Stimulated activated naive CD8-positive, alpha-beta T cell treated with anti-CD3 and anti-CD28 coated beads, Interleukin-15, Interleukin-2, amounts not matched to agents 100 ng/mL and 50 ng/mL, for 24 hours (primary cell): ENCODE data around the gene KIF16B.

Experiments
- H3K27ac Mint-ChIP-seq: one replicate; pipeline ENCODE4 v1.8.0; 2021; ENCODE audit warnings: mild to moderate bottlenecking, mixed read lengths
- H3K27me3 Mint-ChIP-seq: one replicate; pipeline ENCODE4 v1.8.0; 2021; ENCODE audit warnings: mixed read lengths
- H3K36me3 Mint-ChIP-seq: one replicate; pipeline ENCODE4 v1.8.0; 2021; ENCODE audit warnings: low read depth, mixed read lengths
- H3K4me1 Mint-ChIP-seq: one replicate; pipeline ENCODE4 v1.8.0; 2021; ENCODE audit warnings: low read depth, mixed read lengths
- H3K4me3 Mint-ChIP-seq: one replicate; pipeline ENCODE4 v1.8.0; 2021; ENCODE audit warnings: mild to moderate bottlenecking, mixed read lengths
- H3K9me3 Mint-ChIP-seq: one replicate; pipeline ENCODE4 v1.8.0; 2021; ENCODE audit warnings: mixed read lengths

The KIF16B gene

DNA sequence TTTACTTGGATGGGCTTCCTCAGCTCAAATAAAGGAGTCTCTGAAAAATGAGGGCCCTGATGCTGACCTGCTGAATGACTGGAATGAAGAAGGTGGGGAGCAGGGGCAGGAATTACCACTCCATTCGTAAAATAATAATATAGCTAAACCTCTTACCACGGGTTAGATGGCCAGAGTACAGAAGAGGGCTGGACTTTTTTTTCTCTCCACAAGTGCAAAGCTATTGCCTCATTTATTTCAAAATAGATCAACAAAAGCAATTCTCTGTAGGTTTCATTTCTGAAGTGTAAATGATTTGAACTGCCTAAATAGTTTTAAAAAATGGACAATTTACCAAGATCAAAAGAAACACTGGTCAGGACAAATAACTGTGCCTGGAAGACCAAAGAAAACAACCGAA is 256.7 kb downstream of the KIF16B start:
- Mint-ChIP-seq H3K27ac (no peak overlapping the region), H3K4me1 (peaks cover 13% of the 10 kb centered on the region), H3K36me3 (peaks cover 17% of the 10 kb centered on the region)

DNA sequence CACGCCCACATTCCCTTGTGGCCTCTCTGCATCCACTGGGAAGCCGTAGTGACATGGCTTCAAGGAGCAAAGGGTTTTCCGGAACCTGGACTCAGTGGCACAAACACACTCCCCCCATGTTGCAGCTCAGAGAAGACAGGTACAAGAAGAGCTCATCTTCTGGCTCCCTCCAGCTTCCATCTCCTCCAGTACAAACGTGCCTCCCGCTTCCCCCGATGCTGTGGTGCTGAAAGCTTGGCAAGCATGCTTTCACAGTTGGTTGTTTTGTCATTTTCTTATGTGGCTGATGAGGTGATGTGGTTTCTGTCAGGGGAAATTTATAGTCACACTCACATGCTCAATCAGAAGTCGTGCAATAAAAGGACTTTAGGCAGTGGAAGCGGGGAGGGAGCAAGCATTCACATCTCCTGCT is 258.5 kb downstream of the KIF16B start:
- H3K9me3 Mint-ChIP-seq = no peaks in the 10 kb centered on the region
- peaks cover 28% of the 10 kb centered on the region for H3K36me3 Mint-ChIP-seq
- H3K27me3 Mint-ChIP-seq = no peaks in the 10 kb centered on the region
- H3K27ac Mint-ChIP-seq = no peak overlapping the region
- no peak overlapping the region for H3K4me3 Mint-ChIP-seq
- peaks cover 13% of the 10 kb centered on the region for H3K4me1 Mint-ChIP-seq

More for the DNA sequence above, 256.7 kb downstream of the KIF16B start:
- Mint-ChIP-seq H3K9me3 (no peaks in the 10 kb centered on the region), H3K27me3 (no peaks in the 10 kb centered on the region), H3K4me3 (no peak overlapping the region)

DNA sequence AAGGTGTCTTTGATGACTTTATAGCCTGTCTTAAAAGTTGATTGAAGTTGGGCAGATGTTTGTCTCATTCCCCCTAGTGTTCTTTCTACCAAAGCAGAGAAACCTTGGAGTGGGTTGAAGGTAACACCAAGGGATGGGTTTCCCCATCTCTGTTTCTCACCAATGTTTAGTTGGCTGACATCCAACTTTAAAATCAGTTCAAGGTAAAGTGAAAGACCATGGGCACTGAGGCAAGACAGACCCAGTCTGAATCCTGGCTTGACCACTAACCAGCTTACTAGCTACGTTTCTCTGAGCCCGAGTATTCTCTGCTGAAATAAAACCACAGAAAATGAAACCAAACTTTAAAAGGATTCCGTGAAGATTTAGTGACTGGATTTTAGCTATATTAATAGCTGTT is 258.9 kb downstream of the KIF16B start:
- Mint-ChIP-seq H3K36me3 (peaks cover 28% of the 10 kb centered on the region), H3K4me1 (peaks cover 13% of the 10 kb centered on the region), H3K4me3 (no peak overlapping the region), H3K27ac (no peak overlapping the region), H3K27me3 (no peaks in the 10 kb centered on the region), H3K9me3 (no peaks in the 10 kb centered on the region)

DNA sequence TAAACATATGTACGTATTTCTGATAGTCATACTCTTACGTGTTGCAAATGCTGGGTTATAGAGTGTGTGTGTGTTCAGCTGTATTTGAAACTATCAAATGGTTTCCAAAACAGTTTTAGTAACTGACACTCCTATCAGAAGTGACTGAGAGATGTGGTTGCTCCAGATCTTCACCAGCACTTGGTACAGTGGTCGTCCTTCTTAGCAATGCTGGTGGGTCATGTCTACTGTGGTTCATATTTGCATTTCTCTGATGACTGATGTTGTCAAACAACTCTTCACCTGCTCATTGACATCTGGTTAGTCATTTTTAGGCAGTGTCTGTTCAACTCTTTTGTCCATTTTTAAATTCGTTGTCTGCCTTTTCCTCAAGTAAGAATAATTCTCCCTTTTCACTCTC is 259.3 kb downstream of the KIF16B start:
- Mint-ChIP-seq H3K4me3 (no peak overlapping the region), H3K36me3 (peaks cover 28% of the 10 kb centered on the region), H3K4me1 (peaks cover 13% of the 10 kb centered on the region), H3K27ac (no peak overlapping the region), H3K27me3 (no peaks in the 10 kb centered on the region), H3K9me3 (no peaks in the 10 kb centered on the region)

DNA sequence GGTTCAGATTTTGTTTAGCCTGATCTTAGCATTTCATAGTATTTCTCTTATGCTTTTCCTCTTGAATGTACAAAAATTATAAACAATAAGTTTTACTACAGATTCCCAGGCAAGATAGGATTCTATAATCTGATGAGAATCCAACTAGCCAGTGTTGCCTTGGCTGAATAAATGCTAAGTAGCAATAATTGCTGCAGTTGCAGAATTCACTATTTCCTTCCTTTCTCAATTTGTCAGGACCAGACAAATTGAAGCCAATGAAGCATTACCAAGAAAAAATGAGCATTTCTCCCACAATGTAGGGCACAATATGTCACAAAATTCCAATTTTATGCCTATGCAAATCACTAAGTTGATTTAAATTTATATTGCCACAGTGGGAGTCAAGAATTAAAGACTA is 260.2 kb downstream of the KIF16B start:
- peaks cover 30% of the 10 kb centered on the region for H3K36me3 Mint-ChIP-seq
- no peak overlapping the region for H3K4me3 Mint-ChIP-seq
- no peaks in the 10 kb centered on the region for H3K27me3 Mint-ChIP-seq
- no peak overlapping the region for H3K27ac Mint-ChIP-seq
- H3K4me1 Mint-ChIP-seq = peaks cover 9% of the 10 kb centered on the region
- no peaks in the 10 kb centered on the region for H3K9me3 Mint-ChIP-seq

DNA sequence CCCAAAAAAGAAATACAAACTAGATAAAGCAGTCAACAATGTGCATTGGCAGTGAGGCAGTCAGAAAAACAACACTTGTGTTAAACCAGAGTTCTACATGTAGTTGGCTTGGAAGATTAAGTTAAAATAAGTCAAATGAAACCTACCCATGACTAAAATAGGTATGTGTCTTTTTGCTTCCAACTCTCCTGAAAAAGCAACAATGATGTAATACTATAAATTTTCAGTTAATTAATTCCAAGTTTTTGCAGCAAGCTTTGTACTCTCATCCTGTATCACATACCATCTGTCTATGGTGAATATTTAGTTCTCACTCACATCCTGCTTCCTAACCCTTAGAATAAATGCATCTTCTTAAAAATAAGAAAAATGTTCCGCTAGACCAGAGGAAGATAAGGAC is 261.5 kb downstream of the KIF16B start:
- H3K4me3 Mint-ChIP-seq = no peak overlapping the region

DNA sequence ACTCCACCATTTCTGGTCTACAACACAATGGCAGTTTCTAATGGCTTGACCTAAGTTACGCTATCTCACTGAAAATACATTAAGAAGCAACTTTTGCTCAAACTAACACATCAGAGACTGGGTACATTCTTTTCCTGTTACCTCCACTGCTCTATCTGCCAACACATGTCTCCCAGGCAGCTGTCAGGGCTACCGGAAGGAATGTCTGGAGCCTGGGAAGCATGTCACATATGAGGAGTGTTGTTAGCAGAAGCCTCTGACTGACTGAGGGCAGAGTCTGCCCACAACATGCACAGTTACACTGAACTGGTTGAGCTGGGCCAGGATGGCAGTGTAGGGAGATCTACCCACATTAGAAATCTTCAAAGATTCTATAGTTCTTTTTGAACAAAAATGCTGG is 264.5 kb downstream of the KIF16B start:
- Mint-ChIP-seq H3K27me3 (no peaks in the 10 kb centered on the region), H3K9me3 (peaks cover 4% of the 10 kb centered on the region), H3K36me3 (peaks cover 31% of the 10 kb centered on the region), H3K4me3 (no peak overlapping the region), H3K27ac (no peak overlapping the region), H3K4me1 (no peaks in the 10 kb centered on the region)

More for the DNA sequence above, 261.5 kb downstream of the KIF16B start:
- H3K27ac Mint-ChIP-seq = no peak overlapping the region
- peaks cover under 1% of the 10 kb centered on the region for H3K9me3 Mint-ChIP-seq
- peaks cover 32% of the 10 kb centered on the region for H3K36me3 Mint-ChIP-seq
- H3K27me3 Mint-ChIP-seq = no peaks in the 10 kb centered on the region
- H3K4me1 Mint-ChIP-seq = peaks cover 5% of the 10 kb centered on the region

DNA sequence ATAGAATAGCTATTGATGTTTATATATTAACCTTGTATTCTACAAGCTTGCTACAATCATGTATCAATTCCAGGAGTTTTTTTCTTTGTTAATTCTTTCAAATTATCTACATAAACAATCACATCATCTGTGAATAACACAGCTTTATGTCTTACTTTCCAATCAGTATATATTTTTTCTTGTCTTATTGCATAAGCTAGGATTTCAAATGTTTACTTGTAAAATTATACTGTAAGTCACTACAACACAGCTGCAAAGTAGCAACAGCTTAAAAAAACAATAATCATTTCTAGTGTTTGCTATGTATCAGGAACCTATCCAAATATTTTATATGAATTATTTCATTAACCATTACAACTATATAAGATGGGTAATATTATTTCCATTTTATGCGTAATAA is 270.4 kb downstream of the KIF16B start:
- Mint-ChIP-seq H3K36me3 (peaks cover 17% of the 10 kb centered on the region), H3K4me1 (no peaks in the 10 kb centered on the region), H3K9me3 (peaks cover 11% of the 10 kb centered on the region), H3K27ac (no peak overlapping the region), H3K4me3 (no peak overlapping the region), H3K27me3 (no peaks in the 10 kb centered on the region)

DNA sequence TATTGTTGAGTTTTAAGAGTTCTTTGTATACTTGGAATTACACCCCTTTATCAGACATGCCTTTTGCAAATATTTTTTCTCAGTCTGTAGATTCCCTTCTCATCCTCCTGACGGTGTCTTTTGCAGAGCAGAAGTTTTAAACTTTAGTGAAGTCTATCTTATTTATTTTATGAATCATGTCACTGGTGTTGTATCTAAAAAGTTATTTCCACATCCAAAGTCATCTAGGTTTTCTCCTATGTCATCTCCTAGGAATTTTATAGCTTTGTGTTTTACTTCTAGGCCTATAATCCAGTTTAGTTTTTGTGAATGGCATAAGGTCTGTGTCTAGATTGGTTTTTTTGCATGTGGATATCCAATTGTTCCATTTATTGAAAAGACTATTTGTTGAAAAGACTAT is 271.3 kb downstream of the KIF16B start:
- Mint-ChIP-seq H3K4me1 (no peaks in the 10 kb centered on the region), H3K4me3 (no peak overlapping the region), H3K36me3 (peaks cover 19% of the 10 kb centered on the region), H3K9me3 (peaks cover 12% of the 10 kb centered on the region), H3K27ac (no peak overlapping the region), H3K27me3 (no peaks in the 10 kb centered on the region)

DNA sequence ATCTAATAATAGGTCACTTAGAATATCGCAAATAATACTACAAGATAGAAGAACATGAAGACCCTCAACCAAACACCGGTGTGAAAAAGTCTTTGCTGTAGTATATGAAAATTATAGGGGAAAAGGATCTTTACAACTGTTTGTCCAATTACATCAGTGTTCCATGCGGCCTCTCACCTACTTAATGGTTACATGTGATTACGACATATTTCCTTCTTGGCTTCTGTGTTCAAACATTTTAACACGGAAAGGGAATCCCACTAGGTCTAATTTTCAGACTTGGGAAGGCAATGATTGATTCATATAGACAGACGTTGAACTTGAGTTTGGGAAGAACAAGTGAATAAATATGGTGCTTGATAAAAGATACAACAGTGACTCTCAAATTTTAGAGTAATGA is 273.4 kb downstream of the KIF16B start:
- H3K27ac Mint-ChIP-seq = no peak overlapping the region
- H3K9me3 Mint-ChIP-seq = peaks cover 7% of the 10 kb centered on the region
- no peak overlapping the region for H3K4me3 Mint-ChIP-seq
- peaks cover 14% of the 10 kb centered on the region for H3K36me3 Mint-ChIP-seq
- no peaks in the 10 kb centered on the region for H3K4me1 Mint-ChIP-seq
- no peaks in the 10 kb centered on the region for H3K27me3 Mint-ChIP-seq

DNA sequence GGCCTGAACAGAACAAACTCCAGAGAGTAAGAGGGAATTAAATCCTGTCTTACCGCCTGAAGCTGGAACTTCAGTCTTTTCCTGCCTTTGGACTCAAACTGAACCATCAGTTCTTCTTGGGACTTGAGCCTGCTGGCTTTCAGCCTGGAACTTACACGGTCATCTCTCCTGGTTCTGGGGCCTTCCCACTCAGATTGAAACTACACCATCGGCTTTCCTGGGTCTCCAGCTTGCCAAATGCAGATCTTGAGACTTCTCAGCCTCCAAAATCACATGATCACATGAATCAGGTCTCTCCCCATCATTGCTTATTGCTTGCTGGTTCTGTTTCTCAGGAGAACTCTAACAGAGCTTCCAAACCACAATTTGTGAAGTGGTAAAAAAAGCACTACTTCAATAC is 276.3 kb downstream of the KIF16B start:
- Mint-ChIP-seq H3K4me1 (no peaks in the 10 kb centered on the region), H3K36me3 (peaks cover 5% of the 10 kb centered on the region), H3K27me3 (no peaks in the 10 kb centered on the region), H3K27ac (no peak overlapping the region), H3K9me3 (peaks cover 4% of the 10 kb centered on the region), H3K4me3 (no peak overlapping the region)

DNA sequence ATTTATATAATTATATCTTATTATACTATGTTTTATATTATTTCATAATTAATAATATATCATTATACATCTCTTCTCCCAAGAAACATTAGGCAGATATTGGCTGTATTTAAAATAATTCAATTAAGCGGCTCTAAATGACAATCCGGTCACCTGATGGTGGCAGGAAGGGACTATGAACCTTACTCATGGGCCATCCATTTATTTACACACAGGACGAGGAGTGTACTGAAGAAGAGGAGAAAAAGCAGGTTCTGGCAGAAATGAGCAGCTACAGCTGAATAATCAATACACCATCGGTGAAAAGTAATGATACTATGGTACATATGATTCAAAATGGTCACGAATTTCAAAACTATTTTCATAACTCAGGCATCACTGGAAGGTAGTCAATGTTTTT is 277.7 kb downstream of the KIF16B start:
- peaks cover 5% of the 10 kb centered on the region for H3K36me3 Mint-ChIP-seq
- peaks cover 4% of the 10 kb centered on the region for H3K9me3 Mint-ChIP-seq
- no peaks in the 10 kb centered on the region for H3K4me1 Mint-ChIP-seq
- no peak overlapping the region for H3K27ac Mint-ChIP-seq
- no peaks in the 10 kb centered on the region for H3K27me3 Mint-ChIP-seq
- H3K4me3 Mint-ChIP-seq = no peak overlapping the region

DNA sequence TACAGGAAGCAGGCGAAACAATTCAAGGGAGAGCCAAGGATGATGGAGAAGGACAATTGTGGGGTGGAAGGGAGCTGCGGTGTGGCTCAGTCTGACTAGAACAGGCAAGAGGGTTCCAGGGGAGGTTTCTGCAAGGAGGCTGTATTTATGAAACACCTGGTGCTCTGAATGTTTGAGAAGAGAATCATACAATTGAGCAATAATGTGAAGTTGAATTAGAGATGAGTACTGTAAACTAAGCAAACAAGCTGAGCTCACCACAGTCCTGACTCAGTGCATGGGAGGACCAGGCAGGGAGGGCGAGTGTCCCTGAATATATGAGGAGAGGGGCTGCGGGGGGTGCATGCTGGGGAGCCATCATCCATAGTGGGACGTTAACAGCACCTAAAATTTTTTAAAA is 279.7 kb downstream of the KIF16B start:
- no peaks in the 10 kb centered on the region for H3K27me3 Mint-ChIP-seq
- no peak overlapping the region for H3K4me3 Mint-ChIP-seq
- H3K4me1 Mint-ChIP-seq = no peaks in the 10 kb centered on the region
- peaks cover 4% of the 10 kb centered on the region for H3K9me3 Mint-ChIP-seq
- H3K27ac Mint-ChIP-seq = no peak overlapping the region
- H3K36me3 Mint-ChIP-seq = peaks cover 5% of the 10 kb centered on the region

DNA sequence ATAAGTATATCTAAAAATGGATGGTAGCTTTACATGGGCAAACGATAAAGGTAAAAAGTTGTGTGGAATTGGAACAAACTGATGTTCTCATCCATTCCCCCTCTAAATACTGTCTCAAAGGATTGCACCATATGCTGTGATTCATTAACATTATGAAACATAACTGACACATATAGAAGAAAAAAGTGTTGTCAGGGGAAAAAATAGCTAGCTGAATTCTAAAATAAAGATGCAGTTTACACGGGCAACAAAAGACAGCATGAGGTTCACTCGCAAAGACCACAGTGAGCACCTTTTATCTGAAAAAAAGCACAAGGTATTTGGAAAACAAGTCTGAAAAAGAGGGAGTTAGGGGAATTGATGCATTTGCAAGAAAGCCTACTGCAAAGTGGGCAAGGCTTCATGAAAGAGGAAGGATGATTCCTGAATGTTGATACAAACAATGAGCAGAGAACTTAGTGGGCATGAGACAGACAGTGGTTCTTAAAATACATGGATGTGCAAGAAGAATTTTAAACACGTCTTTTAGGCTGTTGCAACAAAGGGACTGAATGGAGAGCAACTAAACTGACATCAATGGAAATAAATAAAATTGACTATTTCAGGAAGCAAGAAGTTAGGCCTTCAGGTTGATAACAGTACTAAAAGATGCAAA is 280.9 kb downstream of the KIF16B start:
- Mint-ChIP-seq H3K27ac (no peak overlapping the region), H3K9me3 (no peaks in the 10 kb centered on the region), H3K4me1 (no peaks in the 10 kb centered on the region), H3K36me3 (no peaks in the 10 kb centered on the region), H3K27me3 (no peaks in the 10 kb centered on the region), H3K4me3 (no peak overlapping the region)

DNA sequence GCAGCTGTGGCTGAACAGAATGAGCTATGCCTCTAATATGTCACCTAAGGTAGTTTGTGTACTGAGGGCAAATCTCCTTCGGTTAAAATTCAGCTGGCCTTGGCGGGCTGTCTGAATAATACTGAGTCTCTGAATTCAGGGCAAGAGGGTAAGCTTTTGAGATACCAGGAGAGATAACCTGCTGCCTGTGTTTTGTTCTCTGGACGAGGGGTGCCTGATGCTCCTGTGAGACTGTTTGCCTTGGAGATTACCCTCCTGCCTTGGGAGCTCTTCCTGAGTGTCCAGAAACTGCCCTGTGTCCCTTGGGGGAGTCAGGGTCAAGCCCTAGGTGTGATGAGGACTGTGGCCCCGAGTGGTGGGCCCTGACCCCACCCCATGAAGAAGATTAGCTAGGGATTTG is 282.9 kb downstream of the KIF16B start:
- Mint-ChIP-seq H3K4me3 (no peak overlapping the region), H3K9me3 (no peaks in the 10 kb centered on the region), H3K4me1 (no peaks in the 10 kb centered on the region), H3K36me3 (peaks cover 11% of the 10 kb centered on the region), H3K27ac (no peak overlapping the region), H3K27me3 (no peaks in the 10 kb centered on the region)

DNA sequence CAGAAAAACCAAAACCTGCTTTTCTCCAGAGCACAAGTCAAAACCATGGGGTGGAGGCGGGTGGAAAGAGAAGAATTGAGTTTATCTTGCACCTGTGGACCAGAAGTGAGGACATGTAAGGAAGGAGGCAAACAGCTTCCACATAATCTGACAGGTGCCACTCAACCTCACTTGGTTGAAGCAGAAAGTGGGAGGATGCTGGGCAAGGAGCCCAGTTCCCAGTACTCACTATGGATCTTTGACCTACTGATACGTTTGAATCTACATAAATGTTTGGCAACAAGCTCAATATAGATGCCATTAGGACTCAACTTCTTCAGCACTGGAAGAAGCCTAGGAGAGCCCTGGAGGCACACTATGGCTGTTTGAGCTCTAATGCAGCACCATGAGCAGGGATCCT is 285.5 kb downstream of the KIF16B start:
- peaks cover 15% of the 10 kb centered on the region for H3K36me3 Mint-ChIP-seq
- H3K4me1 Mint-ChIP-seq = no peaks in the 10 kb centered on the region
- H3K27me3 Mint-ChIP-seq = no peaks in the 10 kb centered on the region
- H3K27ac Mint-ChIP-seq = no peak overlapping the region
- H3K9me3 Mint-ChIP-seq = peaks cover 7% of the 10 kb centered on the region
- H3K4me3 Mint-ChIP-seq = no peak overlapping the region
